Endodermal cell (in vitro differentiated cells): ENCODE data around the gene NRXN3. TPM values are rescaled to one million over a fixed set of nuclear protein-coding genes. Genes with fewer than 3 reads are reported as not detected.

Experiments
- DNase-seq: peaks from one replicate; pipeline ENCODE4 v3.0.0-alpha.2; 2017
- H3K27ac ChIP-seq: 2 replicates; pipeline ENCODE4 v1.5.1; 2013; ENCODE audit warnings: mild to moderate bottlenecking, low read depth, low read length, moderate library complexity
- H3K27me3 ChIP-seq: 2 replicates; pipeline ENCODE4 v1.6.1; 2013; ENCODE audit warnings: mild to moderate bottlenecking, low read length, moderate library complexity; ENCODE audit not compliant: insufficient read depth, control insufficient read depth, poor library complexity, severe bottlenecking
- H3K36me3 ChIP-seq: 2 replicates; pipeline ENCODE4 v1.7.0; 2013; ENCODE audit warnings: mild to moderate bottlenecking, low read length, moderate library complexity; ENCODE audit not compliant: control insufficient read depth, insufficient read depth
- H3K4me1 ChIP-seq: one replicate; pipeline ENCODE4 v1.7.0; 2013; ENCODE audit warnings: low read length; ENCODE audit not compliant: control insufficient read depth, insufficient read depth
- H3K4me3 ChIP-seq: 2 replicates; pipeline ENCODE4 v1.5.1; 2013; ENCODE audit warnings: mild to moderate bottlenecking, low read length, moderate library complexity
- H3K9ac ChIP-seq: 2 replicates; pipeline ENCODE4 v1.6.1; 2013; ENCODE audit warnings: mild to moderate bottlenecking, low read length, moderate library complexity; ENCODE audit not compliant: poor library complexity, severe bottlenecking; ENCODE audit errors: extremely low read depth
- H3K9me3 ChIP-seq: 2 replicates; pipeline ENCODE4 v1.6.1; 2013; ENCODE audit warnings: mild to moderate bottlenecking, low read length, moderate library complexity; ENCODE audit not compliant: control insufficient read depth
- H3K27ac Mint-ChIP-seq: 2 replicates; pipeline ENCODE4 v1.8.0; 2020; ENCODE audit warnings: mixed read lengths
- H3K27me3 Mint-ChIP-seq: 2 replicates; pipeline ENCODE4 v1.8.0; 2021; ENCODE audit warnings: mild to moderate bottlenecking, mixed read lengths; ENCODE audit not compliant: insufficient read depth
- H3K36me3 Mint-ChIP-seq: 2 replicates; pipeline ENCODE4 v1.8.0; 2020; ENCODE audit warnings: low read depth, mixed read lengths
- H3K4me1 Mint-ChIP-seq: 2 replicates; pipeline ENCODE4 v1.8.0; 2020; ENCODE audit warnings: mixed read lengths
- H3K4me3 Mint-ChIP-seq: 2 replicates; pipeline ENCODE4 v1.8.0; 2020; ENCODE audit warnings: mild to moderate bottlenecking, moderate library complexity, mixed read lengths
- H3K9me3 Mint-ChIP-seq: 2 replicates; pipeline ENCODE4 v1.8.0; 2020; ENCODE audit warnings: mild to moderate bottlenecking, mixed read lengths
- WGBS, 2 experiments: methylation state at CpG; one replicate each; pipeline versions ENCODE4 v1.1.5 to v1.1.7; 2013; ENCODE audit warnings: missing lambda C conversion rate in 2 of 2, mixed read lengths in 1 of 2; ENCODE audit not compliant: insufficient coverage in 1 of 2, insufficient read length in 1 of 2; 5-methylcytosine and 5-hydroxymethylcytosine counted together
- total RNA-seq, 2 donors: library from RNA; stranded (reverse); fragmentation: NEBNext Ultra II Directional in 1 of 2; extraction: Animal tissue kit (Norgen Biotek cat#: 25700) in 1 of 2; gene quantifications; 2 replicates in 1 of 2; 3 replicates in 1 of 2; pipeline ENCODE4 v1.2.1, GENCODE V29; 2021
- TF ChIP-seq, protein P1 (sequence below): fragments of 200-600 bp; sonication (generic); conservative IDR thresholded peaks from 2 replicates; pipeline ENCODE4 v1.5.0; 2021; ENCODE audit warnings: antibody characterized with exemption, mild to moderate bottlenecking

NRXN3 gene
- total RNA-seq, 2 donors from 2014 or later = 20.9 to 21.4 TPM

GRCh38 chr14:78989221-78989620 is 819.0 kb downstream of the NRXN3 start:
- no peaks in the 10 kb centered on the region for H3K36me3 Mint-ChIP-seq
- TF ChIP-seq, protein P1, sequence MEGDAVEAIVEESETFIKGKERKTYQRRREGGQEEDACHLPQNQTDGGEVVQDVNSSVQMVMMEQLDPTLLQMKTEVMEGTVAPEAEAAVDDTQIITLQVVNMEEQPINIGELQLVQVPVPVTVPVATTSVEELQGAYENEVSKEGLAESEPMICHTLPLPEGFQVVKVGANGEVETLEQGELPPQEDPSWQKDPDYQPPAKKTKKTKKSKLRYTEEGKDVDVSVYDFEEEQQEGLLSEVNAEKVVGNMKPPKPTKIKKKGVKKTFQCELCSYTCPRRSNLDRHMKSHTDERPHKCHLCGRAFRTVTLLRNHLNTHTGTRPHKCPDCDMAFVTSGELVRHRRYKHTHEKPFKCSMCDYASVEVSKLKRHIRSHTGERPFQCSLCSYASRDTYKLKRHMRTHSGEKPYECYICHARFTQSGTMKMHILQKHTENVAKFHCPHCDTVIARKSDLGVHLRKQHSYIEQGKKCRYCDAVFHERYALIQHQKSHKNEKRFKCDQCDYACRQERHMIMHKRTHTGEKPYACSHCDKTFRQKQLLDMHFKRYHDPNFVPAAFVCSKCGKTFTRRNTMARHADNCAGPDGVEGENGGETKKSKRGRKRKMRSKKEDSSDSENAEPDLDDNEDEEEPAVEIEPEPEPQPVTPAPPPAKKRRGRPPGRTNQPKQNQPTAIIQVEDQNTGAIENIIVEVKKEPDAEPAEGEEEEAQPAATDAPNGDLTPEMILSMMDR = no peak
- no peak overlapping the region for H3K4me3 Mint-ChIP-seq
- Histone ChIP-seq H3K36me3 (no peaks in the 10 kb centered on the region), H3K27ac (no peak overlapping the region), H3K9me3 (no peaks in the 10 kb centered on the region), H3K4me1 (peaks cover 13% of the 10 kb centered on the region), H3K27me3 (no peaks in the 10 kb centered on the region), H3K4me3 (no peak overlapping the region), H3K9ac (no peak overlapping the region)
- no peak for DNase-seq
- no peak overlapping the region for H3K27ac Mint-ChIP-seq
- peaks cover 13% of the 10 kb centered on the region for H3K4me1 Mint-ChIP-seq
- no peaks in the 10 kb centered on the region for H3K9me3 Mint-ChIP-seq
- H3K27me3 Mint-ChIP-seq = no peaks in the 10 kb centered on the region
- 93% methylated on average over 3 of the region's 3 CpGs; no CpG with 5 or more reads in 1 of the 2 experiments for WGBS, 2 experiments

DNA sequence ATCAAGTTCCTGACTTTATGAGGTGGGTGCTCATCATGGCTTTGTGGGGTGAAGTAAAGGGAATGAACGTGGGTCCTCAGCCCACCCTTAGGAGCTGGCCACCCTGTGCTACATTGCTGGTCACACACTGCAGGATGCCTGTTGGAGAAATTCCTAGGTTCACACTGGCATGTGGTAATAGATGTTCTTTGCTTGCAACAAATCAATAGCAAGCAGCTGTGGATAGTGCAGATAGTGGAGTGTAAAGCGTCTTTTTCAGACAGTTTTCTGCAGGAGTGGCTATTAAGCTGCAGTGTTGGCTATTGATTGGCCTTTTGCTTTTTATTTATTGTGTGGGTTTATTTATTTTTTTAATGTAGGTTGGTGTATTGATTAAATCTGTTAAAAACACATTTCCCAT is 822.7 kb downstream of the NRXN3 start:
- no peaks in the 10 kb centered on the region for H3K36me3 ChIP-seq
- no peak overlapping the region for H3K9ac ChIP-seq
- Mint-ChIP-seq H3K36me3 (no peaks in the 10 kb centered on the region), H3K9me3 (no peaks in the 10 kb centered on the region), H3K27me3 (no peaks in the 10 kb centered on the region), H3K4me3 (no peak overlapping the region), H3K27ac (no peak overlapping the region), H3K4me1 (peaks cover 4% of the 10 kb centered on the region)
- TF ChIP-seq, protein P1 = no peak
- H3K4me1 ChIP-seq = no peaks in the 10 kb centered on the region
- H3K27ac ChIP-seq = no peak overlapping the region
- H3K4me3 ChIP-seq = no peak overlapping the region
- no peak for DNase-seq
- H3K27me3 ChIP-seq = no peaks in the 10 kb centered on the region
- 93% methylated on average over 2 of the region's 2 CpGs; no CpG with 5 or more reads in 1 of the 2 experiments for WGBS, 2 experiments
- H3K9me3 ChIP-seq = no peaks in the 10 kb centered on the region

GRCh38 chr14:78997811-78998210 is 827.6 kb downstream of the NRXN3 start:
- Histone ChIP-seq H3K9me3 (no peaks in the 10 kb centered on the region), H3K4me3 (no peak overlapping the region), H3K36me3 (no peaks in the 10 kb centered on the region), H3K27me3 (no peaks in the 10 kb centered on the region), H3K4me1 (peaks cover under 1% of the 10 kb centered on the region), H3K9ac (no peak overlapping the region), H3K27ac (no peak overlapping the region)
- Mint-ChIP-seq H3K27me3 (peaks cover 8% of the 10 kb centered on the region), H3K36me3 (no peaks in the 10 kb centered on the region), H3K4me1 (no peaks in the 10 kb centered on the region), H3K9me3 (no peaks in the 10 kb centered on the region), H3K4me3 (no peak overlapping the region), H3K27ac (no peak overlapping the region)
- TF ChIP-seq, protein P1 = no peak
- no peak for DNase-seq
- WGBS, 2 experiments = 83% methylated on average over 1 of the region's 1 CpG; no CpG with 5 or more reads in 1 of the 2 experiments
